GM18870 (cell line): ENCODE results near the gene TEX30.
A peak's percentile ranks its signal among the peaks of the same experiment; 100 is the strongest.
"Not testable (repeated sequence)": the region's sequence is repeated elsewhere in the genome, so short reads cannot be mapped to it uniquely, and the experiment has no call there.

Source experiments
- ATAC-seq: cut with Tn5 transposase; IDR thresholded peaks from one replicate; pipeline ENCODE4 v1.9.1; 2021; ENCODE audit warnings: moderate library complexity; ENCODE audit not compliant: unreplicated experiment

TEX30 gene

DNA sequence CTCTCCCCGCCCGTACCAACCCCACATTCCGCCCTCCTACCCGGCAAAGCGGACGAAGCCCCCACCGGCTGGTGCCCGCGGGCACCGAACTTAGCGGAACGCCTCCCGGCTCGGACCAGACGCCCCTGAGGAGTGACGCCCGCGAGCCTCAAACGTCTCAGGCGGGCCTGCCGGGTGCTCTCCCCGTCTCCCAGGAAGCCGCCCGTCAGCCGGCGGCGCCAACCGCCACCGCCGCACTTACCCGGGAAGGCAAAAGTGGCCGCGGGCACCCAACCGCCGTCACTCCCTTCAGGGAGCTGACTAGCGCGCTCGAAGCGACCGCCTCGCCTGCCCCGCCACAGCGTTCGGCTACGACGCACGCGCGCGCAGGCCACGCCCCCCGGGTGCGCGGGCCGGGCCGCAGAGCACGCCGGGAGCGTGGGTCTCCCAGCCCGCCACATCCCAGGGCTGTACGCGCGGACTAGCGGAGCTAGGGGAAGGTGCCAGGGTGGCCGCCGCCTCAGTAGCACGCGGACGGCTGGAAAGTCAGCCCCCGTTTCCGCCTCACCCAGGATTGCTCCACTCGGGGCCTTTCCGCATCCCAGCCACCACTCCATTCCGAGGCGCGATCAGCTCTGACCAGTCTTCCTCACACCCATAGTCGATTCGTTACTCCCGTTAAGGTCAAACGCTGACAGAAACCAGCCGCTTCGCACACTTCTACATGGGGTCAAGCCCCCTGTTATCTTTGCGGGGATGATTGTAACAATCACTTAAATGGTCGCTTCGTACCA, at the start of gene TEX30:
TSS of gene TEX30 (minus strand) at position 346 of the 773 bp plus-strand sequence. CDS start 3,760 bp downstream, outside the sequence.
- ATAC-seq = peak; percentile 75

DNA sequence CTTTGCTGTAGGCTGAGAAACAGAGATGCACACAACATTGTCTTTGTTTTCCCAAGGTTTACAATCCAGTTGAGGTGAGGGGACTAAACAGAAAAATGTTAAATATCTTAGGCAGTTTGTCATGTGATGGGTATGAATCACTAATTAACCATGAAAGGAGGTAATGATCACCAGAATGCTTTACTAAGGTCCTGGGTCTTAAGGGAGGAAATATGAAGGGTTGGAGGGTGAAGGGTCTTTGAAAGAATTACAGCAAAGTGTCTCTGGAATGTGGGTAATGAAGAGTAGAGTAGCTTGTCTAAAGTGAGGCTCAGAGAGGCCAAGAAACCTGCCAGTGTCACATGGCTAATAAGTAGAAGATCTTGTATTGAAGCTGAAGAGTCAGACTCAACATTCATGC, 44.3 kb upstream of the TEX30 start:
- ATAC-seq = no peak

DNA sequence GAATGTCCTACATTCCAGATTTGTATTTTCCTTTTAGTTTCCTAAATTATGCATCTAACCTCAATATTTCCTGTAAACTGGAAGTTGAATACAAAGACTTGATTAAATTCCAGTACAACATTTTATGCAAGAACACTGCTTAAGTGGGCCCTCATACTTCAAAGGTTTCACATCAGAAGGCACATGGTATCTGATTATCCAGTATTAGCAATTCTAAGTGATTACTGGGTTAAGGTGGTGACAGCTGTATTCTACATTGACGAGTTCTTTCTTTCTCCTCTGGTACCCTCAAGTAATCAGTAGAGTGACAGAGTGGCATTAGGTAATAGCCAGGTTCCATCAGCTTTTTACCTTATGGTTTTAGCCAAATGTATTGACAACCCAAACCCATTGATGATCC, 43.7 kb upstream of the TEX30 start:
- ATAC-seq = no peak

DNA sequence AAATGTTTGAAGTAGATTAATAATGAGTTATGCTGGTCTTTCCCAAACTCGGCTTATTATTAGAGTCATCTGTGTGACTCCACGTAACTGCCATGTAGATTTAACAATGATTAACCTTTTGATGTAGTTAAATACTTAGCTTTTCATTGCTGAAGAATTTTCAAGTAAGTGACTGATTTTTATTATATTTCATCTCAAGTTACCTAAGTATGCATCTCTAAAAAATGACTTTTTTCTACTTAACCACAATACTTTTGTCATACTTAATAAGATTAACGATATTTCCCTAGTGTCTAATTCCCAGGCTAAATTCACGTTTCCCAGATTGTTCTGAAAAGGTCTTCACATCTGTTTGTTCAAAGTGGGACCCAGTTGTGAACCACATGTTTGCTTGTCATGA, 43.1 kb upstream of the TEX30 start:
- ATAC-seq = no peak

DNA sequence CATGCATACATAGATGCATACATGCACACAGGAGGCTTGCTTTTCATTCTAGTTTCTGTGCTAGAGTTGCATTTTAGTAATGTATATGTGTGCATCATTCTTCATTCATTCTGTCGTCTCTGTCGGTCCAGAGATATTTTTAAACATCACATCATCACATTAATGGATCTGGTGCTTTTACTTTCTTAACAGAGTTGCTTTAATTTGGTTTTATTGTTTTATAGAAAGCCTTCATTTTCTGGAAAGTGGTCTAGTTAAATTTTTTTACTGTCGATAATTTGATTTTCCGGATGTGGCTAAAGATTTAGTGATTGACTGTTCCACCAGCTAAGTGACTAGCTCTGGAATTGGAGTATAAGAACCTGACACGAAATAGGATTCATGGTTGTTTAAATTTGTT, 42.2 kb upstream of the TEX30 start:
- ATAC-seq = no peak

DNA sequence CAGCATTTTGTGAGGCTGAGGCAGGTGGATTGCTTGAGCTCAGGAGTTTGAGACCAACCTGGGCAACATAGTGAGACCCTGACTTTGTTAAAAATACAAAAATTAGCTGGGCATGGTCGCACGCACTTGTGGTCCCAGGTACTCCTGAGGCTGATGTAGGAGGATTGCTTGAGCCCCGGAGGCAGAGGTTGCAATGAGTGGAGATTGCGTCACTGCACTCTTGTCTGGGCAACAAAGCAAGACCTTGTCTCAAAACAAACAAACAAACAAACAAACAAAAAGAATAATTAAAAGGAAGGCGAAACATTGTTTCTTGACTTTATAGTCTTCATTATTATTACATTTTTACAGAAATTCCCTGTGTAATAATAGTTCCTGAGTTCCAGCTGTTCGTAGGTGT, 41.2 kb upstream of the TEX30 start:
- no peak for ATAC-seq

DNA sequence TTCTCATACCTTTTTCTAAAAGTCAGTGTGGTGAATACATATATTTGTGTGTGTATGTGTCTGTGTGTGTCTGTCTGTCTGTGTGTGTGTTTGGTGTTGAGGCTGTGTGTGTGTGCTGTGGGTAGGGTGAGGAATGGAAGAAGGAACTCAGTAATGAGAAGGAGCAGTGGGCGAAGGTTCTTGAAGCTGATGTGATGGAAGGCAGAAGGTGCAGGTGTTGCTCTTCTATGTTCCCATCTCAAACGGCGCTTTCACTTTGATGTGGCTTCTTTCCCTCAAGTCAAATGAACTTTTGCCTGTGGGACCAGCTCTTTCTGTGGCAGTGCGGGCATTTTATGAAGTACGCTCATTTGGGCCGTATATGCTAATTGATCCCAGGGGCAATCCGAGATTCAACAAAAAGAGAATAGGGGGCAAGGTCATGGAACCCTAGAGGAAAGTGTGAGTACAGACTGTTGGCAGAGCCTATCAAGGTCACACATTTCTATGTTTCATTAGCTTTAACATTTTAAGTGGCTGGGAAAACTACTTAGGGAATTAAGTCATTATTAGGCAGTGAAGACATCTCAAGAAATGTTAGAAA, 40.5 kb upstream of the TEX30 start:
- ATAC-seq = no peak

DNA sequence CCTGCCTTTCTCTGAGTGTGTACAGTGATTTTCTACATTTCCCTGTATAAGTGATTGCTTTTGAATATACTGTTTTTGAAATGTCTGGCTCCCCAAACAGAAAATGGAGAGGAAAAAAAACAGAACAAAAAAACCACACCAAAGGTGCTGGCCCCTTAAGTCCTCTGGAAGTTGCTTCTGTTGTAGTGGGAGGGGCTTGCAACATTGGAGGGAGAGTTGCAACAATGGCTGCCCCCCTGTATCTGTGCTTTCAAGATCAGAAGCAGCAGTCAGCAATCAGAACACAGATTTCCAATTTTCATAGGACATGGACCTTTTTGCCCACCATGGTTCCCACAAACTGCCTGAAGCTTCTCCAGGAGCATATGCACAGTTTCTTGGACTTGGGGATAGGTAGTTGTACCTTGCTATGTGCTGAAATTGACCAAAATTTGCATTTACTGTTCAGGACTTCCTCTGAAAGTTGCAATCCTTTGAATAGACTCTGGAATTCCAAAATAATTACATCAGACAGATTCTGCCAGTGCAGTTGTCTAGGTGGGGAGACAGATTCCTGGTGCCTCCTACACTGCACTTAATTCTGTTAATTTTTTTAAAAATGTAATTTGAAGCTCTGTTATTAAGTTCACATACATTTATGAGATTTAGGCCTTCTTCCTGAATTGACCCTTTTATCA, 39.2 kb upstream of the TEX30 start:
- ATAC-seq = no peak

DNA sequence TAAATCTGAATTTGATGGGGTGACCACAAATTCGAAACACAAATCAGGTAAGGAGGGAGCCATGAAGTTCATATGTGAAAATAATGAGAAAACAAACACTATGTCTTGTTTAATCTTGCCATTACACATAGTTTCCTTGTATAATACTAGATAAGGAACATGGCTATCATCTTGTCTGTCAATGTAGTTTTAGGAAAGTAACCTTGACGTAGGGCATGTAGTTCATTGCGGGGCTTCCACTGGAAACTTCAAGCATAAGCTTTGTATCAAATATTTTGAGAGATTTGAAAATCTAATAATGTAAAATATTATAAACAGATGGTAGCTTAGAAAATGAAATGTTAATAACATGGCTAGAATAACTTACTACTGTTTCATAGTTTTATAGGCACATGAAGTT, 34.1 kb upstream of the TEX30 start:
- no peak for ATAC-seq

DNA sequence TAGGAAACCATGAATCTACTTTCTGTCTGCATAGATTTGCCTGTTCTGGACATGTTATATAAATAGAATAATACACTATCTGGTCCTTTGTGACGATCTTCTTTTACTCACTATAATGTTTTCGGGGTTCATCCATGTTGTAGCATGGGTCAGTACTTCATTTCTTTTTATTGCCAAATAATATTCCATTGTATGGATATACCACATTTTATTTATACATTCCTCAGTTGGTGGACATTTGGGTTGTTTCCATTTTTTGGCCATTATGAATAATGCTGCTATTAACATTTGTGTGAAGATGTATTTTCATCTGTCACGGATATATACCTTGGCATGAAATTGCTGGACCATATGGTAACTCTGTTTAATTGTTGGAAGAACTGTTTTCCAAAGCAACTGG, 32.1 kb upstream of the TEX30 start:
- no peak for ATAC-seq

DNA sequence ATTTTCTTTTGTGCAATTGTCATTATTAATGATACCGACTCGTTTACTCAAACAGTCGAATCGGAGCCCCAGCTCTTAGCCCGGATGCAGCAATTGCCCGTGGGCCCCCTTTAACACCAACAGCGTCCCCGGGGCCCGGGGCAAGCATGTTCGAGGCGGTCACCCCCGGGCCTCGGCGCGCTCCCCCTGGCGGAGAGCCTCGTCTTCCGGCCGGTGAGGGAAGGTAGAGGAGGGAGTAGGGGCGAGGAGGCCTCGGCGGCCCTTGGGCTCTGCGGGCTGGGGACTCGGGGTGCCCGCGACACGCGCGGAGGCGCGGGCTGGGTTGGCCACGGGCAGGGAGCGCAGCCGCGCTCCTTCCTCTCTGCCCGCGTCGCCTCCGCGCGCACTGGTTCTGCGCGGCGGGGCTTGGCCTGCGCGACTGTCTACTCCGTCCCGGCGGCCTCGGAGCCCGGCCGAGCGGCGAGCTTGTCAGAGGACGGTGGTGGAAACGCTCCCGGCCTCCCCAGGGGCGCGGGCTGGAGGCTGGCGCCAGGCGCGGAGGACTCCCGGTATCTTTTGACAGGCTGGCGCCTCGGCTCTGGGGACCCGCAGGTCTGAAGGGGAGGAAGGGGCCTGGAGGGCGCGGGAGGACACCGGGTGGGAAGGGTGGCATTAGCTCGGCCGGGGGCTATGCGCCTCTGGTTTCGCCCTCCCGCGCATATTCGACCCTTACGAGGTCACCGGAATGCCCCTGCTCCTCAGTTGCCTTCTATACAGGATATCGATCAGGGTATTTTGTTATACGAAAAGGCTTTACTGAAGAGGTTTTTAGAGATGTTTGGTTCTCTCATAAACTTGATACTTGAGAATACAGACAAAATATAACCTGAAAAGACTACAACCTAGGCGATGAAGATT, 26.8 kb upstream of the TEX30 start:
- ATAC-seq = peak; percentile 66

DNA sequence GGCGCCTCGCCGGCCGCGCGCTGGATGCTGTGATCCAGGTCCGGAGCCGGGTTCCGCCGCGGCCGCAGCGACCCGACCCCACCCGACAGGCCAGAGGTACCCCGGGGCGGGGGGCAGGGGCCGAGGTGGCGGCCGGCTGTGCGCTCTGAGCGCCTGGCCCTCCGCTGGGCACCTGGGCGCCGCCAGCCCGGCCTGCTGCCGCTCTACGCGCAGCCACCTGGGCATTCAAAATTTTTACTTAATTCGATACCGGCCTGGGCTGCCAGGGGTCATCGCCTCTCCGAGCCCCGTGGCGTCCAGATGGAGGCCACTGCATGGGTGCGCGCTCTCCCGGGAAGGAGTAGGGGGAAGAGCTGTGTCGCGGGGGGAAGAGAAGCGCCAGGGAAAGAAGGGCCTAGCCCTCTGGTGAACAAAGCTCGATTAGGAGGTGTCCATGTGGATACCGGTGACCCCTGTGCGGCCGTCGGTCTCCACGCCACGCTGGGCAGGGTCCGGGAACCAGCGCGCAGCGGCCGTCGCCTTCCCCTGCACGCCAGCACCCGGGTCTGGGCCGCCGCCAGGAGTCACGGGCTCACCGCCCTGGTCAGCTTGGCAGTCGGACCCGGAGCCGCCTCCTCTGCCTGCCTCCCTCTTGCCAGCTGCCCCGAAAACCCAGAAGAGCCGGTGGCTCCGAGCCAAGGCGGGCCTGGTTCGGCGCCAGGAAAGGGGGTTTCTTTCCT, 26.0 kb upstream of the TEX30 start:
- ATAC-seq = peak; percentile 3

DNA sequence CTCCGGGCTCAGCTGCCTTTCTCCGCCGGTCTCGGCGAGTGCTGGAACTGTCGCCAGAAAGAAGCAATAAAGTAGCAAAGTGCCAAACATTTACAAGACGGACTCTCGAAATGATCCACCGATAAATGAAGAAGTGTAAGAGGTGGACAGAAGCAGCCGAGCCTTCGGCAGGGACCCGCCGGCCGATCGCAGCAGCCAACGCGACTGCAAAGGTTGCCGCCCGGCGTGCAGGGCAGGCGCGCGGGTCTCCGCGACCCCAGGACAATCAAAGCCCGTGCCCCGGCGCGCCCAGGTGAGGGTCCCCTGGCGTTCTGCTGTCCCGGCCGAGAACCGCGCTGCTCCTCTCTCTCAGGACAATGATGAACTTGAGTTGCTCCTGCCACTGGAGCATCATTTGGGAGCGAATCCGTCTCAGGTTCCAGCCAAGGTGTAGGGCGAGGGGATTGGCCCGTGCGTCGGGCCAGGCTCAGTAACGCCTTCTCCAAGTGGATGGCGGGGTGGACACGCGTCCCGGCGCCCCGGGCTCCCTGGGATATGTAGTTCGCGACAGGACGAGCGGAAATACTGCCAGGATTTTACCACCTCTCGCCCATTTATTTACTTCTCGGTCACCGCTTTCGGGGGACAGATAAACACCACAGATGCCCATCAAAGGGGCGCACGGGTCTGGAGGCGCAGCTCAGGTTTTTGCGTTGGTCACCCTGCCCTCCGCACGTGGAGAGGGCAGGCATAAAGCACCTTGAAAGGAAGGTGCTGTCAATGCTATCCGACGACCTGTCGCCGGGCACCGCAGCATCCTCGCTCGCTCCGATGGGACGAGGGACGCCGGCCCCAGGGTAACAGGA, 25.2 kb upstream of the TEX30 start, which contains the start of the genes BIVM and POGLUT2:
TSS of gene BIVM (plus strand) at position 539 of the 845 bp plus-strand sequence. CDS start 8,149 bp downstream, outside the sequence.
TSS of gene POGLUT2 (minus strand) at position 396 of the 845 bp plus-strand sequence. CDS start at position 90, 306 bp downstream.
- peak; percentile 87 for ATAC-seq

DNA sequence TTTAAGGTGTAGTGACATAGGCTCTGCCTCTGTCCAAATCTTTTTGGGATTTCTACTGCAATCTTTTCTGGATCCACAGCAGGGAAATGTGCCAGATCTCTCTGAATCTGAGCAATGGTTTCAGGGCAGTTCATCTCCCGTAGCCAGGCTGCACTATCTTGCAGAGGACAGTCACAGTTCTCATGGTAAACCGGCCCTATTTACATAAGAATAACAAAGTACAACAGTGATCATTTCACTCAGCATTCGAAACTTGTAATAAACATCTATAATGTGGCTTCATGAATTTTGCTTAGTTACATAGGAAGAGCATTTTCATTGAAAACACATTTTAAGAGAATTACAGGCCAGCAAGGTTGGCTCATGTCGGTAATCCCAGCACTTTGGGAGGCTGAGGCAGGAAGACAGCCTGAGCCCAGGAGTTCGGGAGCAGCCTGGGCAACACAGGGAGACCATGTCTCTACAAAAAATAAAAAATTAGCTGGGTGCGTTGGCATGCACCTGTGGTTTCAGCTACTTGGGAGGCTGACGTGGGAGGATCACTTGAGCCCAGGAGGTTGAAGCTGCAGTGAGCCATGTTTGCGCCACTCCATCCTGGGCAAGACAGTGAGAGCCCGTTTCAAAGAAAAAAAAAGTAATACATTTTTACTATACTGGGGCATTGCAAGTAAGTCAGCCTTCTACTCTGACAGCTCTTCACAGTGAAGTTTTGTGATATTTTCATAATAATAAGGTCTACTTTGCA, 20.2 kb upstream of the TEX30 start:
- no peak for ATAC-seq

DNA sequence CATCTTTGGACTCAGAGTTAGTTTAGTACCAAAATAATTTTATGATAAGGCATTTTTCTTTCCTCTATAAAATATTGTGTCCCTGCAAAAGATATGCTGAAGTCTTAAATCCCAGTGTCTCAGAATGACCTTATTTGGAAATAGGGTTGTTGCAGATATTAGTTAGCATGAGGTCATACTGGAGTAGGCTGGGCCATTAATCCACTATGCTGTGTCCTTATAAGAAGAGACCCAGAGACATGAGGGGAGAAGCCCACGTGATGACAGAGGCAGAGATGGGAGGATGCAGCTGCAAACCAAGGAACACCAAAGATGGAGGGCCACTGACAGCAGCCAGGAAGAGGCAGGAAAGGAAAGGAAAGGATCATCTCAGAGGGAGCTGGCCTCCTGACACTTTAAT, 18.8 kb upstream of the TEX30 start:
- no peak for ATAC-seq

DNA sequence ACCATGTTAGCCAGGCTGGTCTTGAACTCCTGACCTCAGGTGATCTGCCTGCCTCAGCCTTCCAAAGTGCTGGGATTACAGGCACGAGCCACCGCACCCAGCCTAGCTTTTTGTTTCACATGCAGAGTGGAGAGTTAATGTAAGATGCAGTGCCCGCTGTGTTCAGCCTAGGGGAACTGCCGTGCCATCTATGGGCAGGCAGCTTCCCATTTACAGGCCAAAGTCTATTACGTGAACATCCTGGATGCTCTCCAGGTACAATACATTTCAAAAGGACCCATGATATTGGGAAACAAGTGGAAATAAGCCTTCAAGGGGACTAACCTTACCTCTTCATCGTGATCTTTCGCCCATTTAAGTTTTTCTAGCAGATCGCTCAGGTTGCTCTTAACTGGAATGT, 15.1 kb upstream of the TEX30 start:
- ATAC-seq = no peak

DNA sequence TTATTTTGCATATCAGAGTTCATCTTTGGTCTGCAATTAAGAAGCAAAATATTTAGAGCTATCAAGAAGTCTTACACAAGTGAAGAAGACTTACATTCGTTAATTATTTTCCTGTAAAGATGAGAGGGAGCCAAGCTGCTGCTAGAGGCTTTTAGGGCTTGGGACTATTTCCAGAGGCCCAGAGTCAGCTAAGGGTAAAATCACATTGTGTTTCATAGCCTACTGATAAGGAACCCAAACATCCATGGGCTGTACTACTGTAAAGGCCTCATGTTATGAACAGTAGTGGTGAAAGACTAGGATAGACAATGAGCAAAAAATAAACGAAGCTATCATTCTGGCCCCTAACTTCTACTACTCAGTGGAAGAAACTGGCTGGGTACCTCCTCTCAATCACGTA, 10.9 kb upstream of the TEX30 start:
- no peak for ATAC-seq

DNA sequence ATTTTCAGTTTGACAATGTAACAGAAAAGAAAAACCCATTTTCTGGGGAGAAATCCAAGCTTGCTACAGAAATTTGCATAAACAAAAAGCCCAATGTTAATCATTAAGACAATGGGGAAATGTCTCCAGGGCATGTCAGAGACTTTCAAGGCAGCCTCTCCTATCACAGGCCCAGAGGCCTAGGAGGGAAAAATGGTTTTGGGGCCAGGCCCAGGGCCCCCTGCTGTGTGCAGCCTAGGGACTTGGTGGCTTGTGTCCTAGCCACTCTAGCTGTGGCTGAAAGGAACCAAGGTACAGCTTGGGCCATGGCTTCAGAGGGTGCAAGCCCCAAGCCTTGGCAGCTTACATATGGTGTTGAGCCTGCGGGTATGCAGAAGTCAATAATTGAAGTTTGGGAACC, 8.0 kb upstream of the TEX30 start:
- ATAC-seq = no peak

DNA sequence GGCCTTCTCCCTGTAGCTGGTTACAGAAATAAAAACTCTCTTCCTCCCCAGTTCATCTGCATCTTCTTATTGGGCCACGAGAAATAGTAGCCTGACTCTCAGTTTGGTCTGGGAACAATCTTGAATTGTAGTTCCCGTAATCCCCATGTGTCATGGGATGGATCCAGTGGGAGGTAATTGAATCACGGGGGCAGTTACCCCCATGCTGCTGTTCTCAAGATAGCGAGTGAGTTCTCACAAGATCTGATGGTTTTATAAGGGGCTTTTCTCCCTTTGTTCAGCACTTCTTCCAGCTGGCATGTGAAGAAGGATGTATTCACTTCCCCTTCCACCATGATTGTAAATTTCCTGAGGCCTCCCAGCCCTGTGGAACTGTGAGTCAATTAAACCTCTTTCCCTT, 7.1 kb upstream of the TEX30 start:
- not testable (repeated sequence) for ATAC-seq
